Measurements from ENCODE around the gene MED12L.

DNA sequence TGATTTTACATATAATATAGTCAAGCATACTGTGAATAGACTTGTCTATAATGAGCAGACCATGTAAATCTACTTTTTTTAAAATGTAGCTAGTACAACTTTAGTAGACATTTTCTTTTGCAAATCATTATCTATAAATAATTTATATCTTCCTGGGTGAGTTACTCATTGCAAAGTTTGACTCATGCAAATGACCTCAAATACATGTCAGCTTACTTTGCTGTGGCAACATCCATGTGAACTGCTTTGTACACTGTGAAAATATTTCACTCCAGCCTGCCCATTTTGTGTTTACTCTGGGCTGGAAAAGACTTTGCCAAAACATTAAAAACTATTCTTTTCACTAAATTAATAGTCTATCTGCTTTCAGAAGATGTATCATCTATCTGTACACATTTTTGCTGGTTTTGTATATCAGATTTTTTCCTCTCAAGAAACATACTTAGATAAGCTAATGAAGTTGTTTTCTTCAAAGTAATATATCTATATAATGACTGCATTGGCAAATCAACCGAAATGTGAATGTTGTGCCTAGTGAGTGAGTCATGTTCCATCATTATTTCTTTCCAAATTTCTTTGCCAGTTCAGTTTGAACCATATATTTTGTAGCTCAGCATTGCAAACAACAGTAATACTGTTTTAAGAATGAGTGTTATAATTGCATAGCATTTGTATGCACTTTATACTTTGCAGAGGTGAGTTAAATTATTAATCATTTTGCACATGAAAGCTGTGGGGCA lies 348.9 kb downstream of the MED12L start:
- no peak for TF ChIP-seq POLR2A (IDR thresholded peaks at IDR 0.05; ENCODE audit: extremely low read depth, insufficient read length)
- TF ChIP-seq, protein P1, sequence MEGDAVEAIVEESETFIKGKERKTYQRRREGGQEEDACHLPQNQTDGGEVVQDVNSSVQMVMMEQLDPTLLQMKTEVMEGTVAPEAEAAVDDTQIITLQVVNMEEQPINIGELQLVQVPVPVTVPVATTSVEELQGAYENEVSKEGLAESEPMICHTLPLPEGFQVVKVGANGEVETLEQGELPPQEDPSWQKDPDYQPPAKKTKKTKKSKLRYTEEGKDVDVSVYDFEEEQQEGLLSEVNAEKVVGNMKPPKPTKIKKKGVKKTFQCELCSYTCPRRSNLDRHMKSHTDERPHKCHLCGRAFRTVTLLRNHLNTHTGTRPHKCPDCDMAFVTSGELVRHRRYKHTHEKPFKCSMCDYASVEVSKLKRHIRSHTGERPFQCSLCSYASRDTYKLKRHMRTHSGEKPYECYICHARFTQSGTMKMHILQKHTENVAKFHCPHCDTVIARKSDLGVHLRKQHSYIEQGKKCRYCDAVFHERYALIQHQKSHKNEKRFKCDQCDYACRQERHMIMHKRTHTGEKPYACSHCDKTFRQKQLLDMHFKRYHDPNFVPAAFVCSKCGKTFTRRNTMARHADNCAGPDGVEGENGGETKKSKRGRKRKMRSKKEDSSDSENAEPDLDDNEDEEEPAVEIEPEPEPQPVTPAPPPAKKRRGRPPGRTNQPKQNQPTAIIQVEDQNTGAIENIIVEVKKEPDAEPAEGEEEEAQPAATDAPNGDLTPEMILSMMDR (IDR thresholded peaks at IDR 0.05; ENCODE audit: low read depth, low read length), result no peak

Data from NB4 (cell line).